WTC11 (cell line): ENCODE measurements around the gene LCNL1.

Source experiments
- ZNF138 ChIP-seq: sonication (generic); formaldehyde crosslinking; conservative IDR thresholded peaks from 2 replicates; pipeline ENCODE4 v1.8.1; 2022; ENCODE audit warnings: mild to moderate bottlenecking, moderate library complexity, missing genetic modification reagents
- ZNF263 ChIP-seq: sonication (generic); formaldehyde crosslinking; IDR thresholded peaks from 2 replicates; pipeline ENCODE4 v1.8.1; 2022; ENCODE audit warnings: low read depth, mild to moderate bottlenecking, moderate library complexity, missing genetic modification reagents
- TF ChIP-seq, protein P1 (sequence below): sonication (generic); formaldehyde crosslinking; IDR thresholded peaks from 2 replicates; pipeline ENCODE4 v1.8.1; 2023; ENCODE audit warnings: mild to moderate bottlenecking, missing genetic modification reagents, moderate library complexity
- TF ChIP-seq, protein P2 (sequence below): sonication (generic); formaldehyde crosslinking; IDR thresholded peaks from 2 replicates; pipeline ENCODE4 v1.8.1; 2023; ENCODE audit warnings: mild to moderate bottlenecking, missing genetic modification reagents

GRCh38 chr9:136960938-136961275 lies 21.9 kb upstream of the LCNL1 start:
- TF ChIP-seq ZNF138 (CRISPR knock-in tag), result no peak
- TF ChIP-seq, protein P1, sequence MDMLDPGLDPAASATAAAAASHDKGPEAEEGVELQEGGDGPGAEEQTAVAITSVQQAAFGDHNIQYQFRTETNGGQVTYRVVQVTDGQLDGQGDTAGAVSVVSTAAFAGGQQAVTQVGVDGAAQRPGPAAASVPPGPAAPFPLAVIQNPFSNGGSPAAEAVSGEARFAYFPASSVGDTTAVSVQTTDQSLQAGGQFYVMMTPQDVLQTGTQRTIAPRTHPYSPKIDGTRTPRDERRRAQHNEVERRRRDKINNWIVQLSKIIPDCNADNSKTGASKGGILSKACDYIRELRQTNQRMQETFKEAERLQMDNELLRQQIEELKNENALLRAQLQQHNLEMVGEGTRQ (CRISPR knock-in tag), result no peak
- no peak for TF ChIP-seq ZNF263
- TF ChIP-seq, protein P2, sequence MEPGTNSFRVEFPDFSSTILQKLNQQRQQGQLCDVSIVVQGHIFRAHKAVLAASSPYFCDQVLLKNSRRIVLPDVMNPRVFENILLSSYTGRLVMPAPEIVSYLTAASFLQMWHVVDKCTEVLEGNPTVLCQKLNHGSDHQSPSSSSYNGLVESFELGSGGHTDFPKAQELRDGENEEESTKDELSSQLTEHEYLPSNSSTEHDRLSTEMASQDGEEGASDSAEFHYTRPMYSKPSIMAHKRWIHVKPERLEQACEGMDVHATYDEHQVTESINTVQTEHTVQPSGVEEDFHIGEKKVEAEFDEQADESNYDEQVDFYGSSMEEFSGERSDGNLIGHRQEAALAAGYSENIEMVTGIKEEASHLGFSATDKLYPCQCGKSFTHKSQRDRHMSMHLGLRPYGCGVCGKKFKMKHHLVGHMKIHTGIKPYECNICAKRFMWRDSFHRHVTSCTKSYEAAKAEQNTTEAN (CRISPR knock-in tag), result no peak
